CD8-positive, alpha-beta memory T cell (primary cell): Measurements from ENCODE around the gene NATD1. TPM values are rescaled to one million over a fixed set of nuclear protein-coding genes. Genes with fewer than 3 reads are reported as not detected.
A peak's percentile ranks its signal among the peaks of the same experiment; 100 is the strongest.

Source experiments
- CTCF ChIA-PET: fragments of 350-600 bp; sonication (Branson Sonifier 250); formaldehyde crosslinking; loops from one replicate; lab custom pipeline; 2021; ENCODE audit warnings: antibody characterized with exemption; lab: Charles Lee
- POLR2A ChIA-PET: fragments of 350-600 bp; sonication (Branson Sonifier 250); formaldehyde crosslinking; loops from one replicate; lab custom pipeline; 2021; ENCODE audit warnings: antibody characterized with exemption; lab: Charles Lee
- DNase-seq, 5 donors: peaks; one replicate each; pipeline versions ENCODE4 v3.0.0 to v3.0.0-alpha.2; 2020 to 2022; ENCODE audit warnings: mixed read lengths in 1 of 5
- H3K27ac ChIP-seq: one replicate; pipeline ENCODE4 v1.7.0; 2013; ENCODE audit warnings: low read depth, mild to moderate bottlenecking, low read length, moderate library complexity
- H3K27me3 ChIP-seq: 2 replicates; pipeline ENCODE4 v1.7.0; 2013; ENCODE audit warnings: low read length, mild to moderate bottlenecking; ENCODE audit not compliant: insufficient read depth, poor library complexity, severe bottlenecking
- H3K36me3 ChIP-seq: 2 replicates; pipeline ENCODE4 v1.7.0; 2013; ENCODE audit warnings: mild to moderate bottlenecking, low read length, moderate library complexity; ENCODE audit not compliant: insufficient read depth
- H3K4me1 ChIP-seq: 2 replicates; pipeline ENCODE4 v1.7.0; 2013; ENCODE audit warnings: mild to moderate bottlenecking, low read length, moderate library complexity; ENCODE audit not compliant: insufficient read depth
- H3K4me3 ChIP-seq: 2 replicates; pipeline ENCODE4 v1.7.0; 2013; ENCODE audit warnings: mild to moderate bottlenecking, low read length
- H3K9me3 ChIP-seq: 2 replicates; pipeline ENCODE4 v1.7.0; 2013; ENCODE audit warnings: mild to moderate bottlenecking, low read length
- H3K27ac Mint-ChIP-seq, 8 donors: one replicate each; pipeline ENCODE4 v1.8.0; 2020 to 2021; ENCODE audit warnings: mixed read lengths in 8 of 8, mild to moderate bottlenecking in 6 of 8, inconsistent platforms in 3 of 8, moderate library complexity in 3 of 8
- H3K27me3 Mint-ChIP-seq, 2 donors: one replicate each; pipeline ENCODE4 v1.8.0; 2020 to 2021; ENCODE audit warnings: mixed read lengths in 2 of 2, mild to moderate bottlenecking in 1 of 2, moderate library complexity in 1 of 2
- H3K36me3 Mint-ChIP-seq, 3 donors: one replicate each; pipeline ENCODE4 v1.8.0; 2020 to 2021; ENCODE audit warnings: mixed read lengths in 3 of 3, inconsistent platforms in 1 of 3, mild to moderate bottlenecking in 1 of 3
- H3K4me1 Mint-ChIP-seq, 3 donors: one replicate each; pipeline ENCODE4 v1.8.0; 2020 to 2021; ENCODE audit warnings: mixed read lengths in 3 of 3, inconsistent platforms in 1 of 3, mild to moderate bottlenecking in 1 of 3
- H3K4me3 Mint-ChIP-seq, 7 donors: one replicate each; pipeline ENCODE4 v1.8.0; 2020 to 2021; ENCODE audit warnings: mixed read lengths in 7 of 7, mild to moderate bottlenecking in 6 of 7, moderate library complexity in 4 of 7, inconsistent platforms in 2 of 7
- H3K9me3 Mint-ChIP-seq, 5 donors: one replicate each; pipeline ENCODE4 v1.8.0; 2020 to 2022; ENCODE audit warnings: mixed read lengths in 5 of 5, mild to moderate bottlenecking in 3 of 5, moderate library complexity in 2 of 5, inconsistent platforms in 1 of 5
- polyA plus RNA-seq: library from polyadenylated mRNA; unstranded; fragments of 300-500 nt; fragmentation: Illumina TruSeq; gene quantifications from one replicate; pipeline ENCODE4 v1.2.3, GENCODE V29; 2021
- total RNA-seq, 2 experiments: library from RNA; stranded (reverse); gene quantifications; one replicate each; pipeline ENCODE4 v1.2.3, GENCODE V29; 2021

NATD1 gene
- total and polyA plus RNA-seq, 3 experiments from 2014 or later = 2.7 to 3.0 (median 2.8) TPM

DNA sequence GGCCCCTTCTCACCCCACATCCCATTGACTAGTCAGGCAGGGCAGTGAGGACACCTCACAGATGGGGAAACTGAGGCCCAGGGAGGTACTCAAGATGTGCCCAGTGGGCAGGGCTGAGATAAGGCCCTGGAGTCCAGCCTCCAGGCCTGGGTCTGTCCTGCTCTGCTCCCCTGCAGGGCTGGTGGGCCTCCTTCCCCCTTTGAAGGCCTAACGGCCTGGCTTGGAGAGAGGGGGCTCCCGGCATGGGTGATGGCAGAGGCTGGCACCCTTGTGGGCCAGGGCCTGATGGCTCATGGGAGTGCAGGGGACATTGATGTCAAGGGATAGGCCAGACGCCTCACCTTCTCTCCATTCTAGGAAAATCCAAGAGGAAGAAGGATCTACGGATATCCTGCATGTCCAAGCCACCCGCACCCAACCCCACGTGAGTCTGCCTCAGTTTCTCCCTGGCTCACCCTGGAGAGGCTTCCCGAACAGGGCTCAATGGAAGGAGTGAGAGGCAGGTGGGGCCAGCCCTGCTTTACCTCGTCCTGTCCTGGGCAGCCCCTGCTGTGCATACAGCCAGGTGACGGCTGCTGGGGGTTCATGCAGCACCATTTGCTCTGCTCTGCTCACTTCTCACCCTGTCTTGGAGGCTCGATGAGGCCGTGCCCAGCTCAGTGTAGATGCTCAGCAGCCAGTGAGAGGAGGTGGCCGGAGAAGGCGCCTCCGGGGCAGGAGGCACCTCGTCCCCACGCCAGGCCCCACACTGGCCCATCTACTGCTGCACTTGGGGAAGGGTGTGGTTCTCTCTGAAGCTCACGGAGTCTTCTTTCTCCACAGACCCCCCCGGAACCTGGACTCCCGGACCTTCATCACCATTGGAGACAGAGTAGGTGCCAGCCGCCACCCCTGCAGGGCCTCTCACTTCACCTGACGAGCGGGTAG lies 45.1 kb upstream of the NATD1 start:
- CTCF ChIA-PET = interaction anchor here (1.2 kb wide), 2 partner anchors 15 to 22 kb away, joined by 3 read pairs; no protein-coding TSS in a partner anchor
- H3K27me3 Mint-ChIP-seq = peaks cover 0 to 7% of the 10 kb centered on the region in 2 donors

DNA sequence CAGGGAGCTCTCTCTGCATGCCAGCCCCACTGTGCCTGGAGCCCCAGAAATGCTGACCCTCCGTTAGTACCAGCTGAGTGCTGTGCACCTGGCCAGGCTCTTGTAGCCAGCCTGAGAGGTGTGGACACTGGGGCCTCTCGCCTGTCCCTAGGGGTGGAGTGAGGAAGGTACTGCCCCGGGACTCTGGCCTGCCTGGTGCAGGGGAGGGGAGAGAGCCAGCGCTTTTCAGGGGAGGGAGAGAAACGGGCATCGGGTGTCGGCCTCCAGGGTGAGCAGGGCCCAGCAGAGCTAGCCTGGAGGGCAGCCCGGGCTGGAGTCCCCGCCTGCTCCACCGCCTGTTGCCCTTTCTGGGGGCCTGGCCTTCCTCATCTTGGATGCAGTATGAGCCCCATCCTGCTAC lies 44.4 kb upstream of the NATD1 start:
- H3K36me3 ChIP-seq = peaks cover 28% of the 10 kb centered on the region
- POLR2A ChIA-PET = no interaction called here
- H3K4me1 ChIP-seq = no peaks in the 10 kb centered on the region
- no peak overlapping the region for H3K4me3 ChIP-seq
- H3K4me1 Mint-ChIP-seq = peaks cover 16 to 33% (median 16%) of the 10 kb centered on the region in 3 donors
- H3K27me3 ChIP-seq = no peaks in the 10 kb centered on the region
- CTCF ChIA-PET = no interaction called here
- H3K27me3 Mint-ChIP-seq = peaks cover 0 to 7% of the 10 kb centered on the region in 2 donors
- peaks cover 4 to 59% (median 4%) of the 10 kb centered on the region in 3 donors for H3K36me3 Mint-ChIP-seq
- peaks cover 3 to 24% (median 6%) of the 10 kb centered on the region in 5 donors for H3K9me3 Mint-ChIP-seq
- H3K9me3 ChIP-seq = no peaks in the 10 kb centered on the region
- peak overlapping the region in 3 of 8 donors; percentile 11 to 50 (median 17) for H3K27ac Mint-ChIP-seq
- DNase-seq = no peak
- H3K4me3 Mint-ChIP-seq = no peak overlapping the region
- H3K27ac ChIP-seq = no peak overlapping the region

More for the DNA sequence above, 45.1 kb upstream of the NATD1 start:
- Histone ChIP-seq H3K9me3 (no peaks in the 10 kb centered on the region), H3K27me3 (no peaks in the 10 kb centered on the region), H3K27ac (no peak overlapping the region), H3K36me3 (peaks cover 35% of the 10 kb centered on the region), H3K4me1 (no peaks in the 10 kb centered on the region), H3K4me3 (no peak overlapping the region)
- Mint-ChIP-seq H3K4me1 (peaks cover 13 to 26% (median 15%) of the 10 kb centered on the region in 3 donors), H3K4me3 (no peak overlapping the region), H3K27ac (no peak overlapping the region), H3K9me3 (peaks cover 3 to 25% (median 8%) of the 10 kb centered on the region in 5 donors), H3K36me3 (peaks cover 5 to 60% (median 6%) of the 10 kb centered on the region in 3 donors)
- POLR2A ChIA-PET = no interaction called here
- no peak for DNase-seq

DNA sequence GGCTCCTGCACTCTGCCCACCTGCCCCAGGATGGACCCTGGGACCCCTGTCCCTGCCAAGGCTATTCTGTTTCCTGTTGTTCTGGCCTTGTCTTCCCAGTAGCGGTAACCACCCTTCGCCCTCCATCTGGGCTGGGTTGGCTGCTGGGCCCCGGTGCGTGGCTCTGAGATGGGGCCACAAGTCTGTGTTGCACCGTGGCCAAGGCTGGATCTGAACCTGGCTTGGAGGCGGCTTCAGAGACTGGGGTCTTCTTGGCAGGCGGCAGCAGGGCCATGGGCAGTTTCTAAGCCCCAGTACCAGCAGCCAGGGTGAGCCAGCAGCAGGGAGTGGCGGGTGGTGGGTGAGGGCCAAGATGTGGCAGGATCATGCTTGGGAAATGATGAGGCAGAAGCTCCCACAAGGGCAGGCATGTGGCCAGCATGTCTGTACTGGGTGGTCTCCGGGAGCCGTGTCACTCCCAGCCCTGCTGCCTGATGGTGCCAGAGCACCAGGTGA lies 43.9 kb upstream of the NATD1 start:
- Mint-ChIP-seq H3K27ac (peak overlapping the region in 5 of 8 donors; percentile 17 to 74 (median 46)), H3K27me3 (peaks cover 0 to 7% of the 10 kb centered on the region in 2 donors), H3K4me1 (peaks cover 18 to 37% (median 21%) of the 10 kb centered on the region in 3 donors), H3K36me3 (peaks cover 3 to 56% (median 4%) of the 10 kb centered on the region in 3 donors), H3K4me3 (no peak overlapping the region), H3K9me3 (peaks cover 3 to 28% (median 10%) of the 10 kb centered on the region in 5 donors)
- peaks cover 23% of the 10 kb centered on the region for H3K36me3 ChIP-seq
- no peak overlapping the region for H3K27ac ChIP-seq
- no peaks in the 10 kb centered on the region for H3K4me1 ChIP-seq
- CTCF ChIA-PET = no interaction called here
- no peaks in the 10 kb centered on the region for H3K9me3 ChIP-seq
- no peak overlapping the region for H3K4me3 ChIP-seq
- DNase-seq = no peak
- POLR2A ChIA-PET = no interaction called here
- H3K27me3 ChIP-seq = no peaks in the 10 kb centered on the region

GRCh38 chr17:21296097-21297025 lies 43.2 kb upstream of the NATD1 start:
- Mint-ChIP-seq H3K9me3 (peaks cover 3 to 26% (median 10%) of the 10 kb centered on the region in 5 donors), H3K36me3 (peaks cover 3 to 53% (median 3%) of the 10 kb centered on the region in 3 donors), H3K4me3 (no peak overlapping the region), H3K27ac (peak overlapping the region in 5 of 8 donors; percentile 17 to 74 (median 62)), H3K4me1 (peaks cover 18 to 42% (median 25%) of the 10 kb centered on the region in 3 donors), H3K27me3 (peaks cover 0 to 7% of the 10 kb centered on the region in 2 donors)
- Histone ChIP-seq H3K4me3 (no peak overlapping the region), H3K27me3 (no peaks in the 10 kb centered on the region), H3K36me3 (peaks cover 22% of the 10 kb centered on the region), H3K9me3 (no peaks in the 10 kb centered on the region), H3K27ac (no peak overlapping the region), H3K4me1 (no peaks in the 10 kb centered on the region)
- DNase-seq = no peak
- CTCF ChIA-PET = no interaction called here
- POLR2A ChIA-PET = no interaction called here

DNA sequence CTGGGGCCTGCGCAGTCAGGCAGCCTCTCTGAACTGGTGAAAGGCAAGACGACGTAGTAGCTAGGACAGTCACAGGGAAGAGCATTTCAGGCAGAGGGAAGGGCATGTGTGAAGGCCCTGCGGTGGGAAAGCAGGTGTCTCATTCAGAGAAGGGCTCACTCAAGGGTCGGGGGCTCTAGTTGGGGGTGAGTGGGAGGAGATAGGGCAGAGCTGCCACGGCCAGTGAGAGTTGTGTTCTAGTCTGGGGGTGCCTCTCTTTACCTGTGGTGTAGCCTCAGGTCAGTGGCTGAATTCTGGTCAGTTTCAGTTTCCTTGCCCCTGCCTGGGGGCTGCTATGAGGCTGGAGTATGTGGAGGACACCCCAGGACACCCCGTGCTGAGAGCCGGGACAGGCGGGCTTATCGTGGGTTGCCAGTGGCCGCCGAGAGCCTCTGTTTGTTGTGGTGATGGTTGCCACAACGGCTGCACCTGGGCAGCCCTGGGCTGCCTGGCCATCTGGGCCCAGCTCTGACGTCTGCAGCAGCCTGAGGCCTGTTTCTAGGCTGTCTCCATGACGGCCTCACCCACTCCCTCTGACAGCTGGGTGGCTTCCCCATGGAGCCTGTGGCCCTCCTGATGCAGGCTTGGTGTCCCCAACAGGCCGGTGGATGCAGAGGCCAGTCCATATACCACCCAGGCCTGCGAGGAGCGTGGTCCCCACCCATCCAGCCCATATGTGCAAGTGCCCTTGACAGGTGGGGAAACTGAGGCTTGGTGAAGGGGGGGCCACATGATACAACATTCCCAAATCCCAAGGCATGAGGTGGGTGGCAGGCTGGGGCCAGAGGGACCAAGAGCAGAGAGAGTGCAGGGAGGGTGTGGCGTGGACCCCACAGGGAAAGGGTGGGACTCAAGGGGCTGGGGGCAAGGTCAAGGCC lies 42.1 kb upstream of the NATD1 start:
- peaks cover 12% of the 10 kb centered on the region for H3K36me3 ChIP-seq
- H3K4me3 ChIP-seq = no peak overlapping the region
- DNase-seq = no peak
- H3K9me3 ChIP-seq = no peaks in the 10 kb centered on the region
- H3K27me3 ChIP-seq = no peaks in the 10 kb centered on the region
- Mint-ChIP-seq H3K27me3 (peaks cover 0 to 7% of the 10 kb centered on the region in 2 donors), H3K27ac (peak overlapping the region; percentile 6 to 97 (median 67)), H3K36me3 (peaks cover 0 to 47% (median 3%) of the 10 kb centered on the region in 3 donors), H3K4me3 (peak overlapping the region in 1 of 7 donors; percentile 23), H3K9me3 (peaks cover 3 to 24% (median 7%) of the 10 kb centered on the region in 5 donors), H3K4me1 (peaks cover 24 to 52% (median 33%) of the 10 kb centered on the region in 3 donors)
- H3K27ac ChIP-seq = no peak overlapping the region
- ChIA-PET CTCF (interaction anchor here (0.9 kb wide), 1 partner anchor 15 kb away, joined by 3 read pairs; no protein-coding TSS in a partner anchor), POLR2A (no interaction called here)
- no peaks in the 10 kb centered on the region for H3K4me1 ChIP-seq

DNA sequence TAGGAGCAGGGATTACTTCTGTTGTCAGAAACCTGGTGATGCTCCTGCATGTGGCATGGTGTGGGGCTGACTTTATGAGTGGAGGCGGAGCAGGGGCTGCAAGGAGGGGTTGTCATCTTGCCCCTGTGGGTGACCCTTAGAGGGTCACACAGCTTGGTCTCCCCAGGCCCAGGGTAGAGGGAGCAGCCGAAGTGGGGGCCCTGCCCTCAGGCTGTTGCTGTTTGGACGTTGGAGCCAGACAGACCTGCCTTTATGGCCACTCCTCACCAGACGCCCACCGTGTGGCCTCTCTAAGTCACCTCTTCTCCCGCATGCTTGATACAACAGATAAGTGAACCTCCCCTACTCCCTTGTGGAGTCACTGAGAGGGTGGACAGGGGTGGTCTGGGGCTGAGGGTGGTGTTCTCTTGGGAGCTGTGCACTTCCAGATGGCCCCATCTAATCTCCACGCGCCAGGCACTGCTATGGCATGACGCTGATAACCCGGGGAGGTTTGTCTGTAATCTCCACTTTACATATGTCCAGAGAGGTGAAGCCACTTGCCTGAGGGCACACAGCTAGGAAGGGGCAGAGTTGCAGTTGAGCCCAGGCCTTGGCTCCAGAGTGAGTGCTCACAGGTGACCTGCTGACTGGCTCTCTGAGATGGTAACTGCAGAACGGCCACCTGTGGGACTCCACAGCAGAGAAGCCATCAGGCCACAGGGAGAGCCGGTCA lies 41.3 kb upstream of the NATD1 start:
- H3K27ac ChIP-seq = no peak overlapping the region
- Mint-ChIP-seq H3K4me3 (no peak overlapping the region), H3K9me3 (peaks cover 3 to 20% (median 5%) of the 10 kb centered on the region in 5 donors), H3K36me3 (peaks cover 0 to 41% (median 3%) of the 10 kb centered on the region in 3 donors), H3K27me3 (peaks cover 0 to 7% of the 10 kb centered on the region in 2 donors), H3K27ac (peak overlapping the region; percentile 20 to 97 (median 62)), H3K4me1 (peaks cover 22 to 56% (median 35%) of the 10 kb centered on the region in 3 donors)
- POLR2A ChIA-PET = no interaction called here
- H3K4me1 ChIP-seq = peaks cover 3% of the 10 kb centered on the region
- peaks cover 7% of the 10 kb centered on the region for H3K36me3 ChIP-seq
- no peaks in the 10 kb centered on the region for H3K9me3 ChIP-seq
- CTCF ChIA-PET = no interaction called here
- no peak overlapping the region for H3K4me3 ChIP-seq
- H3K27me3 ChIP-seq = no peaks in the 10 kb centered on the region
- DNase-seq = no peak
